ENCODE results near the gene KRT33B.
"Not testable (repeated sequence)": the region's sequence is repeated elsewhere in the genome, so short reads cannot be mapped to it uniquely, and the experiment has no call there.

KRT33B gene

GRCh38 chr17:41393826-41394225, 24.2 kb upstream of the KRT33B start:
- DNase-seq (ENCODE audit: low read depth in 2 of 2) = no peak

GRCh38 chr17:41393294-41393693, 23.7 kb upstream of the KRT33B start:
- no peak for DNase-seq (ENCODE audit: low read depth in 2 of 2)

DNA sequence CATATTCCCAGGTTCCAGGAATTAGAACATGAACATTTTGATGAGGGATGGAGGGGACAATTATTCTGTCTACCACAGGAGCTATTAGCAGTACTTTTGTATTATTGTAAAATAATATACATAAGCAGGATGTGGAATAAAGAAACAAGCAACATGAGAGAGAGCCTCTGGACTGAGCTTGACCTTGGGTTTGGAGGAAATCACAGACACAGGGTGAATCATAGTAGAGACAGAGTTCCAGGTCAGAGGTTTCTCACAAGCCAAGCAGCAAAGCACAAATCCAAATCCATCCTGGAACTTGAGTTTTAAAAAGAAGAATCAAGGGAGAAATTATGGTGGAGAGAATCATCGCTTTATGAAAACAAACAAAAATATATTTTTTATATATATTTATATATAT, 22.7 kb upstream of the KRT33B start:
- no peak for DNase-seq (ENCODE audit: low read depth in 2 of 2)

- no peak for DNase-seq (ENCODE audit: low read depth in 2 of 2)
Measured at GRCh38 chr17:41391535-41391934, 21.9 kb upstream of the KRT33B start.

DNA sequence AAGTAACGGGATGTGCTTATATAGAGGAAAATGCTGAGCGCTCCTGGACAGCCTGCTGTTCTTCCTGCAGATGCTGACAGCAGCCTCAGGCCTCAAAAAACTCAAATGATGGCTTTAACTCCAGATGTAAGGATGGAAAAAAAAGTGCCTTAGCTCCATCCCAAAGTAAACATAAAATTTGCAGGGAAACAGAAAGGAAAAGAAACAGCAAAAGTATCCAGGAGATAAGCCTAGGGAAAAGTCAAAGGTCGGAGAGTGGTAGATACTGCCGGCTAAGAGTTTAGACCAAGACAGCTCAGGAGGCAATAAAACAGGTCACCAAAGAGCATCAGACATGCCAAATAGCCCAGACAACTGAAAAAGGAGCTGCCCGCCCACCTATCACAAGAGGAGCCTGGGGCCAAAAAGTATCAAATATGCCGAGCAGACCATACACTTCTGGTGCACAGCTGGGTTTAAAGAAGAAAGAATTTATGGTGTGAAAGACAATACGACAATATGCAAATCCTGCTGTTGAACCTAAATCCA, 20.9 kb upstream of the KRT33B start:
- DNase-seq (ENCODE audit: low read depth in 2 of 2) = no peak

DNA sequence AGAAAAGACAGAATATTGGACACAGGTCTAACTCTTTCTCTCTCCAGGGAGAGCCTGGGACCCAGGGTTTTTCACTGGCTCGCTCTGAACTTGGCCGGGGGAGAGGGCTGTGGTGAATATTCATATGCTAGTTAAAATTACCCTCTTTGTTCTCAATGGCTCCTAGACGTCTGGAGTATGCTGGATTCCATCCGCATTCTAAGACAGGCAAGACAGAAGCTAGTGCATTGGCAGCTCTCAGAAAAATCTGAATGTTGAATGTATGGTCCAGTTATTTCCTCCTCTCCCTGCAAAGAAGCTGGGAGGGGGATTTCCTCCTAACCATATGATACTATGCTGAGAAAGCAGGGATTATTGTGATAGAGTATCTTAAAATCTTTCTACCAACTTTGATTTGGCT, 18.1 kb upstream of the KRT33B start:
- no peak for DNase-seq (ENCODE audit: low read depth in 2 of 2)

GRCh38 chr17:41386227-41386626, 16.6 kb upstream of the KRT33B start:
- no peak for DNase-seq (ENCODE audit: low read depth in 2 of 2)

DNA sequence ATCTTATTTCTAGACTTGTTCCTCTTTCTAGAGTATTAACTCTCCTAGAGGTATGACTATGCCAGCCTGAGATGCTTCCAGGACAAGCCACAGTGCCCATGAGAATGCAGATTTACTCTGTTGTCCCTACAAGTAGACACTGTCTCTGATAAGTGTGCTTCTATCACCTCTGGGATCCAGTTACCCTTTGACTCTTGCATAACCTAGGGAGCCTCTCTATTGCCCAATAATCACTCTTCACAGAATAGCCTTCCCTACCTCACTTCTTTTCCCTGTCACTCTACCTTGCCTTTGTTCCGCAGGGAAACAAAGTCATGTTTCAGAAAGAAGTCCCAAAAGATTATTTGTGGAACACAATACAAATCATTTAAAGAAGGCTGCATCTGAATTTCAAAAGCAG, 14.1 kb upstream of the KRT33B start:
- DNase-seq (ENCODE audit: low read depth in 2 of 2) = no peak

DNA sequence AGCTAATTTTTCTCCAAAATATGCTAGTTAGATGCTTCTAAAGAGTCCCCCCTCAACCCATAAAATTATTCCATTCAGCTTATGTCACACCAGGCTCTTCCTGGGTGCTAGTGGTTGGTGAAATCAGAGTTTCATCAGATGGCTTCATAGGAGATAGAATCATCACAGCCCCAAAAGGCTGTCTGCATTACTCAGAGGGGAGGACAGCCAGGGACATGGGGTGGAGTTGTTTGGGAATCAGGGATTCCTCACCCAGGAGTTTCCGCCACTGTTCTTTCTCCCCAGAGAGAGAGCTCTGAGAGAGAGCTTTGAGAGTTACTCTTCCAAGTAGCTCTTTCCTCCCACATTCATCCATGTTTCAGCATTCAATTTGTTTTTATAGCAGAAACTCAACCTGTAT, 12.8 kb upstream of the KRT33B start:
- no peak for DNase-seq (ENCODE audit: low read depth in 2 of 2)

GRCh38 chr17:41381943-41382342, 12.3 kb upstream of the KRT33B start, which contains the start of gene KRT34:
KRT34 (minus strand) TSS chr17:41382306; CDS start chr17:41382246, 60 bp downstream.
- DNase-seq (ENCODE audit: low read depth in 2 of 2) = not testable (repeated sequence)

DNA sequence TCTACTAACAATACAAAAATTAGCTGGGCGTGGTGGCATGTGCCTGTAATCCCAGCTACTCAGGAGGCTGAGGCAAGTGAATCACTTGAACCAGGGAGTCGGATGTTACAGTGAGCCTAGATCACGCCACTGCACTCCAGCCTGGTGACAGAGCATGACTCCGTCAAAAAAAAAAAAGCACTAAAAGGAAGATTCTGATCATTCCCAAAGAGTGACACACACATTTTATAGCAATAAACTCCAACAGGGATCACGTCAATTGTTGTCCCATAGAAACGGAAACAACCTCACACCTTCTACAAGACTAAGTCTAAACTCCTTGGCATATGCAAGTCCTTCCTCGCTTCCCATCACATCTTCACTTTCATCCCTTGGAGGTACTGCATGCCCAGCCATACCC, 10.5 kb upstream of the KRT33B start:
- DNase-seq (ENCODE audit: low read depth in 2 of 2) = not testable (repeated sequence)

GRCh38 chr17:41377546-41377945, 7.9 kb upstream of the KRT33B start:
- no peak for DNase-seq (ENCODE audit: low read depth in 2 of 2)

DNA sequence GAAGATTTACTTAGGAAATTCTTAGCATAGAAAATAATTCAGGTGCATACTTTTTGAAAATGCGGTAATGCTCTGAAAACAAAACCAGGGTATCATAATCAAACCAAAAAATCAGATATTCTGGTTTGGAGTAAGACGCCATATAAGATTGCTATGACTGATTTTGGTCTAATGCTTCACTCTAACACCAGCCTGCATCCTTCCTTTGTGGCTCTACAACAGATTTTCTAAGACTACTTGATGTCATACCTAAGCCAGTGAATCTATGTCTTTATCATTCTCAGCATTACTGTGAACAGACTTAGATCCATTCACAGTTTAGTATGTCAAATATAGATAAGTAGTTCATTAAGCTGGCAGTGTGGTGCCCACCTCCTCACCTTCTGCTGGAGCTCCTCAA, 590 bp downstream of the KRT33B start:
- DNase-seq (ENCODE audit: low read depth in 2 of 2) = no peak

DNA sequence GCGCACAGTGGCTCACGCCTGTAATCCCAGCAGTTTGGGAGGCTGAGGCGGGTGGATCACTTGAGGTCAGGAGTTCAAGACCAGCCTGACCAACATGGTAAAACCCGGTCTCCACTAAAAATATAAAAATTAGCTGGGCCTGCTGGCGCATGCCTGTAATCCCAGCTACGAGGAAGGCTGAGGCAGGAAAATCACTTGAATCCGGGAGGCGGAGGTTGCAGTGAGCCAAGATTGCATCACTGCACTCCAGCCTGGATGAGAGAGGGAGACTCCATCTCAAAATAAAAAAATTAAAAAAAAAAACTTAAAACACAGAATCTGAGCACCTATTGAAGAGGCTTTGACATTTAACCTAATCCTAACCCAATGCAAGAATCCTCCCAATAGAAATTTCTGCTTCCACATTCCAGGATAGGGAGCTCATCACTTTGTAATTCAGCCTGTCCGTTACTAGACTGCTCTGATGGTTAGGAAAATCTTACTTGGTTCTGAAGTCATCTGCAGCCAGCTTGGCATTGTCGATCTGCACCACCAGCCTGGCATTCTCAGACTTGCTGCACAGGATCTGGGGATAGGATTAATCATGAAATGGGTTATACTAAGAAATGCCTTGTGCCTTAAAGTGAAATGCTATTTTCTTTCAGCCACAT, 2.1 kb downstream of the KRT33B start:
- no peak for DNase-seq (ENCODE audit: low read depth in 2 of 2)

- DNase-seq (ENCODE audit: low read depth in 2 of 2) = no peak
Measured at GRCh38 chr17:41366070-41366469, 3.5 kb downstream of the KRT33B start.

- no peak for DNase-seq (ENCODE audit: low read depth in 2 of 2)
Measured at GRCh38 chr17:41363881-41364280, 5.7 kb downstream of the KRT33B start.

- no peak for DNase-seq (ENCODE audit: low read depth in 2 of 2)
Measured at GRCh38 chr17:41360296-41360995, 9.2 kb downstream of the KRT33B start.

DNA sequence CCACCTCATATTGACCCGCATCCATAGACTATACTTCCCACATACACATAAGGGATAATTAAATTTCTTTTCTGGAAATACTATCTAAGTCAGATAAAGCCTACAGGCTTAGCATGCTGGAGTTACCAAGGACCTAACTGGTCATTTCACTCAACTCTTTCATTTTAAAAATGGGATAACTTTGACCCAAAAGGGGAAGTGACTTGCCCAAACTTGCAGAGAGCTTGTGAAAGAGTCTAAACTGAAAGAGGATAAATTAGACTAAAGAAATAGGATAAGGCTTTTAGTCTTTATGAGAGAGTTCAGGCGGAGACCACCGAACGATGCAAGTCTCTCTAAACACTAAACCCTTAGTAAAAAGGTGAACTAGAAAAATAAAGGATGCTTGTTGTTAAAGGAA, 15.1 kb downstream of the KRT33B start:
- DNase-seq (ENCODE audit: low read depth in 2 of 2) = no peak

DNA sequence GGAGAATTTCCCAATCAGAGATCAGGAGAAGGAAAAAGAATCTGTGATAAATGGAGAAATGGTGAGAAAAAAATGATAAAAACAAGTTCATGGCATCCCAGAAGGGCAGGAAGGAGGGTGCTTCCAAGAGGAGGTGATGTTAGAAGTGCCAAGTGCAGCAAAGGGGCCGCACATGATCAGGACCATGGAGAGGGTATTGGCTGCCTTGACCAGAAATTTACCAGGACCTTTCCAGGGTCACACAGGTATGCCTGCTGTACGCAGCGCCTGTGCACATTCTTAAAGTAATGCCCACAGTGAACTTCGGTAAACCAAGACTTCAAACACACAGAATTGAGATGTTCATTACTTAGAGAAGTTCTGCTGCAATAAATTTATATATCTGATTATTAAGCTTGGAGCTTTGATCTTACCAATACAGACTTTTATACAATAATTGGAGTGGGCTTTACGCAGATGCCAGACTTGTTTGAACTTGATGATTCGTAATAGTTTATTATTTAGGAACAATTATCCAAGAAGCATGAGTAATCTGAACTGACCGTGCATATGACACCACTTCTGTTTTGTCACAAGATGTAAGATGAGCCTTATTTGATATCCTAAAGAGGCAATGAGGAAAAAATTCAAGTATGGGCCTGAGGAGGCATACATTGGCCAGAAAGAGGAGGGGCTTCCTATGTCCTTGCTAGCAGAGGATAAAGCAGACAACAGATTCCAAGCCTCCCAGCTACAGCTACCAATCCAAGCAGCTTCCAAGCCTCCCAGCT, 16.8 kb downstream of the KRT33B start:
- DNase-seq (ENCODE audit: low read depth in 2 of 2) = no peak

DNA sequence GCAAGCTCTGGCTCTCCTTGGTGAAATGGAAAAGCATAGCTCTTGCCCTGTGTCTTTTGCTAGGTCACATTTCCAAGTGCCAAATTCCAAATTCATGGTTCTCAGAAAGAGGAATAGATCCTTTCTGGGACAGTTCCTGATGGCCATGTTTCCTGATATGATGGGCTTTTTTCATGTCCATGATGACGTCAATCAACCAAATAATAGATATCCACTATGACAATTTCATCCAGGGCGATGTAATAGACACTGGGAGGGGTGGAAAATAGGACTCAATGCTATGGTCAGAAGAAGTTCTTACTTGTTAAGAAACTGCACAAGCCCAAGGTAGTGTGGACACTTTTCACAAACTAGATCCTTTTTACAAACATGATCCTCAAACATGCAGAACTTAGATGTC, 18.4 kb downstream of the KRT33B start:
- no peak for DNase-seq (ENCODE audit: low read depth in 2 of 2)

GRCh38 chr17:41350381-41350878, 19.2 kb downstream of the KRT33B start, which contains the start of gene KRT33A:
KRT33A (minus strand) TSS chr17:41350828; CDS start chr17:41350767, 61 bp downstream.
- DNase-seq (ENCODE audit: low read depth in 2 of 2) = not testable (repeated sequence)

All from activated CD4-positive, alpha-beta T cell treated with anti-CD3 and anti-CD28 coated beads for 24 hours (primary cell).